GM12891 (cell line): Measurements from ENCODE around the gene LSM7.

Experiments
- POLR2A ChIP-seq: IDR thresholded peaks from 2 replicates; pipeline ENCODE4 v1.6.1; 2011; ENCODE audit warnings: low read depth, low read length, control low read depth
- POLR2AphosphoS5 ChIP-seq: IDR thresholded peaks from 2 replicates; pipeline ENCODE4 v1.6.1; 2011; ENCODE audit warnings: low read depth, low read length, control low read depth
- TAF1 ChIP-seq: IDR thresholded peaks from 2 replicates; pipeline ENCODE4 v1.6.1; 2011; ENCODE audit warnings: low read depth, low read length, control low read depth

GRCh38 chr19:2291185-2291751, 37.1 kb downstream of the LSM7 start:
- no peak for TF ChIP-seq POLR2A
- TF ChIP-seq POLR2AphosphoS5, result no peak; the same call in 1 of the 2 replicates
- TF ChIP-seq TAF1, result no peak
